Measurements from ENCODE around the gene USP24.

Gene USP24

GRCh38 chr1:55172687-55173086 is 42.5 kb downstream of the USP24 start:
- no peak overlapping the region for H3K4me3 ChIP-seq (ENCODE audit: low read length)
- no peak for TF ChIP-seq ZNF274 (IDR thresholded peaks at IDR 0.05; ENCODE audit: low read depth, low read length)

GRCh38 chr1:55172272-55172671 is 42.9 kb downstream of the USP24 start:
- TF ChIP-seq ZNF274 (IDR thresholded peaks at IDR 0.05; ENCODE audit: low read depth, low read length): no peak
- H3K4me3 ChIP-seq (ENCODE audit: low read length): no peak overlapping the region

- TF ChIP-seq ZNF274 (IDR thresholded peaks at IDR 0.05; ENCODE audit: low read depth, low read length): no peak
- H3K4me3 ChIP-seq (ENCODE audit: low read length): no peak overlapping the region
Observed at GRCh38 chr1:55171694-55172093, 43.5 kb downstream of the USP24 start.

GRCh38 chr1:55170426-55170825 is 44.7 kb downstream of the USP24 start:
- no peak for TF ChIP-seq ZNF274 (IDR thresholded peaks at IDR 0.05; ENCODE audit: low read depth, low read length)
- no peak overlapping the region for H3K4me3 ChIP-seq (ENCODE audit: low read length)

- no peak overlapping the region for H3K4me3 ChIP-seq (ENCODE audit: low read length)
- TF ChIP-seq ZNF274 (IDR thresholded peaks at IDR 0.05; ENCODE audit: low read depth, low read length): no peak
Observed at GRCh38 chr1:55169126-55169525, 46.0 kb downstream of the USP24 start.

GRCh38 chr1:55168353-55168752 is 46.8 kb downstream of the USP24 start:
- H3K4me3 ChIP-seq (ENCODE audit: low read length): no peak overlapping the region
- TF ChIP-seq ZNF274 (IDR thresholded peaks at IDR 0.05; ENCODE audit: low read depth, low read length): no peak

GRCh38 chr1:55167224-55167871 is 47.8 kb downstream of the USP24 start:
- no peak overlapping the region for H3K4me3 ChIP-seq (ENCODE audit: low read length)
- no peak for TF ChIP-seq ZNF274 (IDR thresholded peaks at IDR 0.05; ENCODE audit: low read depth, low read length)

GRCh38 chr1:55164906-55165305 is 50.3 kb downstream of the USP24 start:
- no peak overlapping the region for H3K4me3 ChIP-seq (ENCODE audit: low read length)
- no peak for TF ChIP-seq ZNF274 (IDR thresholded peaks at IDR 0.05; ENCODE audit: low read depth, low read length)

- TF ChIP-seq ZNF274 (IDR thresholded peaks at IDR 0.05; ENCODE audit: low read depth, low read length): no peak
- H3K4me3 ChIP-seq (ENCODE audit: low read length): no peak overlapping the region
Observed at GRCh38 chr1:55159571-55159970, 55.6 kb downstream of the USP24 start.

- H3K4me3 ChIP-seq (ENCODE audit: low read length): no peak overlapping the region
- TF ChIP-seq ZNF274 (IDR thresholded peaks at IDR 0.05; ENCODE audit: low read depth, low read length): no peak
Observed at GRCh38 chr1:55156608-55157007, 58.6 kb downstream of the USP24 start.

- H3K4me3 ChIP-seq (ENCODE audit: low read length): no peak overlapping the region
- no peak for TF ChIP-seq ZNF274 (IDR thresholded peaks at IDR 0.05; ENCODE audit: low read depth, low read length)
Observed at GRCh38 chr1:55156093-55156492, 59.1 kb downstream of the USP24 start.

GRCh38 chr1:55155522-55155921 is 59.6 kb downstream of the USP24 start:
- no peak for TF ChIP-seq ZNF274 (IDR thresholded peaks at IDR 0.05; ENCODE audit: low read depth, low read length)
- no peak overlapping the region for H3K4me3 ChIP-seq (ENCODE audit: low read length)

- no peak overlapping the region for H3K4me3 ChIP-seq (ENCODE audit: low read length)
- no peak for TF ChIP-seq ZNF274 (IDR thresholded peaks at IDR 0.05; ENCODE audit: low read depth, low read length)
Observed at GRCh38 chr1:55154616-55155015, 60.5 kb downstream of the USP24 start.

- no peak for TF ChIP-seq ZNF274 (IDR thresholded peaks at IDR 0.05; ENCODE audit: low read depth, low read length)
Observed at GRCh38 chr1:55153031-55153430, 62.1 kb downstream of the USP24 start.

GRCh38 chr1:55150880-55151588 is 64.1 kb downstream of the USP24 start:
- no peak for TF ChIP-seq ZNF274 (IDR thresholded peaks at IDR 0.05; ENCODE audit: low read depth, low read length)
- H3K4me3 ChIP-seq (ENCODE audit: low read length): no peak overlapping the region

More at GRCh38 chr1:55153031-55153430, 62.1 kb downstream of the USP24 start:
- H3K4me3 ChIP-seq (ENCODE audit: low read length): no peak overlapping the region

Data from GM08714 (cell line).